DOHH2 (cell line): ENCODE results near the gene TIPARP.

Experiments
- CTCF ChIP-seq: fragments of 200-600 bp; sonication (generic); IDR thresholded peaks from one replicate; pipeline ENCODE4 v1.5.1; 2014; ENCODE audit warnings: antibody characterized with exemption, mild to moderate bottlenecking, low read depth, low read length; ENCODE audit not compliant: poor library complexity, severe bottlenecking
- EZH2phosphoT487 ChIP-seq: fragments of 200-600 bp; sonication (generic); IDR thresholded peaks from 2 replicates; pipeline ENCODE4 v1.6.1; 2017; ENCODE audit warnings: borderline replicate concordance, mild to moderate bottlenecking, antibody characterized with exemption, low read length, moderate library complexity, mixed read lengths

- TF ChIP-seq CTCF (no peak), EZH2phosphoT487 (no peak)
Measured at GRCh38 chr3:156685198-156685597, 10.8 kb downstream of the TIPARP start.
